ENCODE data around the gene ZNF865. TPM values are rescaled to one million over a fixed set of nuclear protein-coding genes. Genes with fewer than 3 reads are reported as not detected.
A peak's percentile ranks its signal among the peaks of the same experiment; 100 is the strongest.

Gene ZNF865
- total and polyA plus RNA-seq, 7 donors, result 11.1 to 40.4 (median 19.9) TPM

GRCh38 chr19:55578761-55579747 is 26.4 kb upstream of the ZNF865 start:
- WGBS, 3 donors, result 92 to 94% (median 93%) methylated on average over 58 to 90 of the region's 90 CpGs
- Histone ChIP-seq H3K4me1 (peaks cover 2% of the 10 kb centered on the region), H3K27me3 (ENCODE audit: insufficient read depth in 3 of 3, low read length in 2 of 3) (no peaks in the 10 kb centered on the region), H3K4me3 (peak overlapping the region; percentile 93), H3K36me3 (ENCODE audit: insufficient read depth in 1 of 2, low read depth in 1 of 2) (peaks cover 5 to 31% of the 10 kb centered on the region in 2 donors), H3K9me3 (no peaks in the 10 kb centered on the region), H3K27ac (peak overlapping the region; percentile 97)
- DNase-seq (no peak), ATAC-seq (no peak)
- TF ChIP-seq CTCF (IDR thresholded peaks at IDR 0.05), result no peak
- intact Hi-C loops (cut with DNase I), result no loop called here

- no peak for TF ChIP-seq CTCF (IDR thresholded peaks at IDR 0.05)
- Histone ChIP-seq H3K4me3 (peak overlapping the region; percentile 93), H3K27me3 (ENCODE audit: insufficient read depth in 3 of 3, low read length in 2 of 3) (peaks cover 0 to 1% (median 0%) of the 10 kb centered on the region in 3 donors), H3K27ac (peak overlapping the region; percentile 97), H3K36me3 (ENCODE audit: insufficient read depth in 1 of 2, low read depth in 1 of 2) (peaks cover 5 to 31% of the 10 kb centered on the region in 2 donors), H3K9me3 (no peaks in the 10 kb centered on the region), H3K4me1 (peaks cover 2% of the 10 kb centered on the region)
- WGBS, 3 donors, result 8 to 10% (median 10%) methylated on average over 18 to 20 of the region's 20 CpGs
- ATAC-seq (peak; percentile 62 to 81 (median 70)), DNase-seq (peak in 1 of 2 donors; percentile 80)
- intact Hi-C loops (cut with DNase I), result loop anchor here in 1 of 2 donors (2.0 kb wide), 1 partner anchor 63 kb away; no protein-coding TSS in a partner anchor
These were observed 25.5 kb upstream of the ZNF865 start for GRCh38 chr19:55579766-55580621.

GRCh38 chr19:55580628-55581144 is 24.8 kb upstream of the ZNF865 start, which contains the start of gene ZNF579:
ZNF579 (minus strand) TSS chr19:55580848; CDS start chr19:55579639, 1,209 bp downstream.
- Histone ChIP-seq H3K36me3 (ENCODE audit: insufficient read depth in 1 of 2, low read depth in 1 of 2) (peaks cover 5 to 31% of the 10 kb centered on the region in 2 donors), H3K4me1 (peaks cover 3% of the 10 kb centered on the region), H3K9me3 (no peaks in the 10 kb centered on the region), H3K27me3 (ENCODE audit: insufficient read depth in 3 of 3, low read length in 2 of 3) (peaks cover 0 to 5% (median 0%) of the 10 kb centered on the region in 3 donors), H3K4me3 (peak within 1 kb of the TSS; percentile 93), H3K27ac (peak within 1 kb of the TSS; percentile 97)
- TF ChIP-seq CTCF (IDR thresholded peaks at IDR 0.05), result no peak
- intact Hi-C loops (cut with DNase I), result loop anchor here in 1 of 2 donors (2.0 kb wide), 1 partner anchor 64 kb away; no protein-coding TSS in a partner anchor
- peak; percentile 89 to 95 for DNase-seq
- ATAC-seq, result peak; percentile 82 to 92 (median 90)
- 0 to 1% (median 0%) methylated on average over 15 to 24 of the region's 24 CpGs for WGBS, 3 donors

- Histone ChIP-seq H3K9me3 (no peaks in the 10 kb centered on the region), H3K27ac (peak overlapping the region; percentile 97), H3K36me3 (ENCODE audit: insufficient read depth in 1 of 2, low read depth in 1 of 2) (peaks cover 5 to 31% of the 10 kb centered on the region in 2 donors), H3K27me3 (ENCODE audit: insufficient read depth in 3 of 3, low read length in 2 of 3) (peaks cover 0 to 5% (median 0%) of the 10 kb centered on the region in 3 donors), H3K4me3 (peak overlapping the region; percentile 93), H3K4me1 (peaks cover 9% of the 10 kb centered on the region)
- intact Hi-C loops (cut with DNase I), result loop anchor here in 1 of 2 donors (2.0 kb wide), 1 partner anchor 64 kb away; no protein-coding TSS in a partner anchor
- WGBS, 3 donors, result 34 to 38% (median 34%) methylated on average over 12 of the region's 12 CpGs
- ATAC-seq (no peak), DNase-seq (no peak)
- no peak for TF ChIP-seq CTCF (IDR thresholded peaks at IDR 0.05)
These were observed 24.2 kb upstream of the ZNF865 start for GRCh38 chr19:55581145-55581822.
